MCF 10A (cell line): ENCODE results near the gene CA6. TPM values are rescaled to one million over a fixed set of nuclear protein-coding genes. Genes with fewer than 3 reads are reported as not detected.

Experiments used
- BruUV-seq: library from RNA; stranded (reverse); fragments of 400-500 nt; replicated peaks from 2 replicates; lab custom pipeline; 2021; lab: Mats Ljungman, UMichigan
- CTCF ChIA-PET: fragments of 300-600 bp; sonication (Branson Sonifier 250); formaldehyde crosslinking; extraction: SDS; loops from one replicate; lab custom pipeline; 2021; ENCODE audit warnings: antibody characterized with exemption, inconsistent platforms; lab: Yijun Ruan, JAX
- POLR2A ChIA-PET: fragments of 300-600, 350-650 bp; sonication (Branson Sonifier 250); formaldehyde crosslinking; extraction: SDS; loops from one replicate; lab custom pipeline; 2020; ENCODE audit warnings: antibody characterized with exemption, inconsistent platforms; lab: Yijun Ruan, JAX
- DNase-seq: peaks from one replicate; pipeline ENCODE4 v3.0.0-alpha.2; 2018; ENCODE audit not compliant: unreplicated experiment
- H3K27ac Mint-ChIP-seq: one replicate; pipeline ENCODE4 v1.8.0; 2022; ENCODE audit warnings: mild to moderate bottlenecking, low read depth, mixed read lengths; ENCODE audit not compliant: unreplicated experiment
- H3K27me3 Mint-ChIP-seq: one replicate; pipeline ENCODE4 v1.8.0; 2022; ENCODE audit warnings: mixed read lengths; ENCODE audit not compliant: insufficient read depth, unreplicated experiment
- H3K36me3 Mint-ChIP-seq: one replicate; pipeline ENCODE4 v1.8.0; 2022; ENCODE audit warnings: mild to moderate bottlenecking, moderate library complexity, mixed read lengths; ENCODE audit not compliant: insufficient read depth, unreplicated experiment
- H3K4me1 Mint-ChIP-seq: one replicate; pipeline ENCODE4 v1.8.0; 2022; ENCODE audit warnings: mixed read lengths; ENCODE audit not compliant: insufficient read depth, unreplicated experiment
- H3K4me3 Mint-ChIP-seq: one replicate; pipeline ENCODE4 v1.8.0; 2022; ENCODE audit warnings: mild to moderate bottlenecking, moderate library complexity, mixed read lengths; ENCODE audit not compliant: unreplicated experiment
- H3K9me3 Mint-ChIP-seq: one replicate; pipeline ENCODE4 v1.8.0; 2022; ENCODE audit warnings: mixed read lengths; ENCODE audit not compliant: unreplicated experiment
- intact Hi-C: fragments of 100-400 bp; cut with micrococcal nuclease; formaldehyde crosslinking; loops from 2 replicates; pipeline ENCODE4 v1.14.1; 2022
- total RNA-seq: library from RNA; stranded (reverse); gene quantifications from 2 replicates; pipeline ENCODE4 v1.2.3, GENCODE V29; 2022
- TF ChIP-seq, protein P1 (sequence below): fragments of 200-600 bp; IDR thresholded peaks from one replicate; pipeline ENCODE4 v1.8.0; 2022; ENCODE audit warnings: antibody characterized with exemption, mild to moderate bottlenecking; ENCODE audit not compliant: unreplicated experiment

The CA6 gene
- total RNA-seq, 1 experiment from 2014 or later = not detected

GRCh38 chr1:8969937-8970336 is 24.3 kb downstream of the CA6 start:
- no peaks in the 10 kb centered on the region for H3K36me3 Mint-ChIP-seq
- H3K4me1 Mint-ChIP-seq = peaks cover 13% of the 10 kb centered on the region
- intact Hi-C loops = no loop called here
- no peak for DNase-seq
- CTCF ChIA-PET = no interaction called here
- TF ChIP-seq, protein P1, sequence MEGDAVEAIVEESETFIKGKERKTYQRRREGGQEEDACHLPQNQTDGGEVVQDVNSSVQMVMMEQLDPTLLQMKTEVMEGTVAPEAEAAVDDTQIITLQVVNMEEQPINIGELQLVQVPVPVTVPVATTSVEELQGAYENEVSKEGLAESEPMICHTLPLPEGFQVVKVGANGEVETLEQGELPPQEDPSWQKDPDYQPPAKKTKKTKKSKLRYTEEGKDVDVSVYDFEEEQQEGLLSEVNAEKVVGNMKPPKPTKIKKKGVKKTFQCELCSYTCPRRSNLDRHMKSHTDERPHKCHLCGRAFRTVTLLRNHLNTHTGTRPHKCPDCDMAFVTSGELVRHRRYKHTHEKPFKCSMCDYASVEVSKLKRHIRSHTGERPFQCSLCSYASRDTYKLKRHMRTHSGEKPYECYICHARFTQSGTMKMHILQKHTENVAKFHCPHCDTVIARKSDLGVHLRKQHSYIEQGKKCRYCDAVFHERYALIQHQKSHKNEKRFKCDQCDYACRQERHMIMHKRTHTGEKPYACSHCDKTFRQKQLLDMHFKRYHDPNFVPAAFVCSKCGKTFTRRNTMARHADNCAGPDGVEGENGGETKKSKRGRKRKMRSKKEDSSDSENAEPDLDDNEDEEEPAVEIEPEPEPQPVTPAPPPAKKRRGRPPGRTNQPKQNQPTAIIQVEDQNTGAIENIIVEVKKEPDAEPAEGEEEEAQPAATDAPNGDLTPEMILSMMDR = no peak
- POLR2A ChIA-PET = interaction anchor here (0.6 kb wide), 1 partner anchor 69 kb away, joined by 3 read pairs; no protein-coding TSS in a partner anchor
- BruUV-seq = no TSS peak
- H3K4me3 Mint-ChIP-seq = no peak overlapping the region
- no peaks in the 10 kb centered on the region for H3K27me3 Mint-ChIP-seq
- H3K27ac Mint-ChIP-seq = no peak overlapping the region
- H3K9me3 Mint-ChIP-seq = no peaks in the 10 kb centered on the region

DNA sequence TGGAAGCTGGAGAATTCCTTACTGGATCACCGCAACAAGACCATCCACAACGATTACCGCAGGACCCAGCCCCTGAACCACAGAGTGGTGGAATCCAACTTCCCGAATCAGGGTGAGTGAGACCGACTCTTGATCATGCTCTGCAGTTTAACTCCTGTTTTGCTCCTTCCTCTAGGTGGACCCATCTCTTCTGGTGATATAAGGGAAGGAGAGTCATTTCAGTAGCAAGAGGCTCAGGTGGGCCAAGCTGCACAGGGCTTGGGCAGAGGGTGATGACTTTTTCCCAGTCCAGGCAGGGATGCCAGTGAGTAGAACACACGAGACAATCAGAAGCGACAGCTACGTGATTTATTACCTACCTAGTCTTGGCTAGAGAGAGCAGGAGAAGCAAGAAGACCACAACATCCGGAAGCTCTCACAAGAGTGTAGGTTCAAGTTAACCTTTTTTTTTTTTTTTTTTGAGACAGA is 25.2 kb downstream of the CA6 start:
- Mint-ChIP-seq H3K9me3 (no peaks in the 10 kb centered on the region), H3K4me1 (peaks cover 13% of the 10 kb centered on the region), H3K36me3 (no peaks in the 10 kb centered on the region), H3K4me3 (no peak overlapping the region), H3K27ac (no peak overlapping the region), H3K27me3 (no peaks in the 10 kb centered on the region)
- no TSS peak for BruUV-seq
- TF ChIP-seq, protein P1 = no peak
- no peak for DNase-seq
- POLR2A ChIA-PET = interaction anchor here (0.7 to 1.3 kb wide), 2 partner anchors 8 to 15 kb away, joined by 3 to 6 read pairs; no protein-coding TSS in a partner anchor
- intact Hi-C loops = no loop called here
- CTCF ChIA-PET = no interaction called here

DNA sequence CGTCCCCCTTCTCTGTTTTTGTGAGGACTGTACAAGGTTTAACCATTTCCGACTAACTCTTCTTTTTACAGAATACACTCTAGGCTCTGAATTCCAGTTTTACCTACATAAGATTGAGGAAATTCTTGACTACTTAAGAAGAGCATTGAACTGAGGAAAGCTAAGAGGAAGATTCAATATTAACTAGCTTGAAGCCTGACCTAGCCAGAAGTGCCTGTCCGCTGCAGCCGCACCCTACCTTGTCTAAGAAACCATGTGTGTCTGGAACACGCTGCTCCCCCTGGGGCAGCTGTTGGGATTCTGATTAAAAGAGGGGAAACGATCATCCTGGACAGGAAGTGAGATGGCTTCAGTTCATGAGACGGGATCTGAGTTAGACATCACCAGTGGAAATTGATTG is 28.9 kb downstream of the CA6 start:
- TSS peak; percentile 47 for BruUV-seq
- TF ChIP-seq, protein P1 = no peak
- intact Hi-C loops = no loop called here

DNA sequence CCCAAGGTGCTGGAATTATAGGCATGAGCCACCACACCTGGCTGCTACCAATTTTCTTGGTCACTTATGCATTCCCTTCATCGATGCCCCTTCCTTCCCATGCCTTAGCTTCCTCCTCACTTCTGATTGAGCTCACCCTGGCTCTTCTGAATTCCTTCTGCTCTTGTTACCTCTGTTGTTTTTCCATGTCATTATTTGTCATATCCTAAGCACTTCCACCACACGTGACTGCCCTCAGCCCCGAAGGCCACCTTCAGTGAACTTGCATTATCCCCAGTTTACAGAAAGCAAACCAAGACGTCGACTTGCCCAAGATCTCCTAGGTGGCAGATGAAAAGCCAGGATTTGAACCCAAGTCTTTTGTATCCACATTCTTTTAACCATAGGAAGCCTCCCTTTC is 30.7 kb downstream of the CA6 start:
- BruUV-seq = no TSS peak
- Mint-ChIP-seq H3K9me3 (peaks cover 8% of the 10 kb centered on the region), H3K36me3 (no peaks in the 10 kb centered on the region), H3K27me3 (no peaks in the 10 kb centered on the region), H3K4me1 (peaks cover 19% of the 10 kb centered on the region), H3K4me3 (no peak overlapping the region), H3K27ac (no peak overlapping the region)
- ChIA-PET CTCF (no interaction called here), POLR2A (interaction anchor here (1.2 kb wide), 1 partner anchor 35 kb away, joined by 3 read pairs; no protein-coding TSS in a partner anchor)
- intact Hi-C loops = no loop called here
- no peak for DNase-seq
- TF ChIP-seq, protein P1 = no peak

More for the DNA sequence above, 28.9 kb downstream of the CA6 start:
- Mint-ChIP-seq H3K4me1 (peaks cover 19% of the 10 kb centered on the region), H3K36me3 (no peaks in the 10 kb centered on the region), H3K9me3 (no peaks in the 10 kb centered on the region), H3K4me3 (peak overlapping the region; percentile 19), H3K27ac (peak overlapping the region; percentile 98), H3K27me3 (no peaks in the 10 kb centered on the region)
- ChIA-PET CTCF (interaction anchor here (0.7 to 0.8 kb wide), 2 partner anchors 8 to 11 kb away, joined by 3 to 6 read pairs; no protein-coding TSS in a partner anchor), POLR2A (interaction anchor here (0.6 to 1.5 kb wide), 13 partner anchors 9 to 116 kb away, joined by 3 to 9 read pairs (median 3); no protein-coding TSS in a partner anchor)
- peak; percentile 43 for DNase-seq
